Measurements from ENCODE around the gene FRY.
A peak's percentile ranks its signal among the peaks of the same experiment; 100 is the strongest.

FRY gene

GRCh38 chr13:32024750-32025149, 6.8 kb upstream of the FRY start:
- TF ChIP-seq CTCF (IDR thresholded peaks at IDR 0.05; ENCODE audit: low read depth, low read length): no peak
- DNase-seq (ENCODE audit: low read depth in 2 of 2): no peak
- no peak overlapping the region for H3K4me3 ChIP-seq (replicated peaks in 1 of 2; ENCODE audit: low read depth in 2 of 2, low read length in 2 of 2)

GRCh38 chr13:32025730-32026129, 5.8 kb upstream of the FRY start:
- no peak for DNase-seq (ENCODE audit: low read depth in 2 of 2)
- no peak overlapping the region for H3K4me3 ChIP-seq (replicated peaks in 1 of 2; ENCODE audit: low read depth in 2 of 2, low read length in 2 of 2)
- TF ChIP-seq CTCF (IDR thresholded peaks at IDR 0.05; ENCODE audit: low read depth, low read length): no peak

GRCh38 chr13:32026623-32027022, 5.0 kb upstream of the FRY start:
- H3K4me3 ChIP-seq (replicated peaks in 1 of 2; ENCODE audit: low read depth in 2 of 2, low read length in 2 of 2): no peak overlapping the region
- no peak for DNase-seq (ENCODE audit: low read depth in 2 of 2)
- no peak for TF ChIP-seq CTCF (IDR thresholded peaks at IDR 0.05; ENCODE audit: low read depth, low read length)

GRCh38 chr13:32028711-32029110, 2.9 kb upstream of the FRY start:
- no peak for TF ChIP-seq CTCF (IDR thresholded peaks at IDR 0.05; ENCODE audit: low read depth, low read length)
- no peak overlapping the region for H3K4me3 ChIP-seq (replicated peaks in 1 of 2; ENCODE audit: low read depth in 2 of 2, low read length in 2 of 2)
- no peak for DNase-seq (ENCODE audit: low read depth in 2 of 2)

GRCh38 chr13:32029684-32030083, 1.9 kb upstream of the FRY start:
- DNase-seq (ENCODE audit: low read depth in 2 of 2): no peak
- no peak for TF ChIP-seq CTCF (IDR thresholded peaks at IDR 0.05; ENCODE audit: low read depth, low read length)

GRCh38 chr13:32031815-32032370, 319 bp downstream of the FRY start:
- TF ChIP-seq CTCF (IDR thresholded peaks at IDR 0.05; ENCODE audit: low read depth, low read length): no peak
- DNase-seq (ENCODE audit: low read depth in 2 of 2): no peak
- H3K4me3 ChIP-seq (replicated peaks in 1 of 2; ENCODE audit: low read depth in 2 of 2, low read length in 2 of 2): peak overlapping the region; percentile 70 to 72

More at GRCh38 chr13:32029684-32030083, 1.9 kb upstream of the FRY start:
- H3K4me3 ChIP-seq (replicated peaks in 1 of 2; ENCODE audit: low read depth in 2 of 2, low read length in 2 of 2): no peak overlapping the region

GRCh38 chr13:32032759-32033158, 1.2 kb downstream of the FRY start:
- H3K4me3 ChIP-seq (replicated peaks in 1 of 2; ENCODE audit: low read depth in 2 of 2, low read length in 2 of 2): no peak overlapping the region
- DNase-seq (ENCODE audit: low read depth in 2 of 2): no peak
- no peak for TF ChIP-seq CTCF (IDR thresholded peaks at IDR 0.05; ENCODE audit: low read depth, low read length)

Measured in cardiac fibroblast (primary cell).